Keratinocyte (primary cell): ENCODE results near the gene TTBK1.

Experiments
- EZH2 ChIP-seq: IDR thresholded peaks from one replicate; pipeline ENCODE4 v1.6.1; 2012; ENCODE audit warnings: inconsistent platforms, mild to moderate bottlenecking, low read length, moderate library complexity
- TF ChIP-seq, protein P1 (sequence below), 3 experiments: IDR thresholded peaks in 1 of 3; conservative IDR thresholded peaks in 1 of 3; optimal IDR thresholded peaks in 1 of 3; 2 replicates in 2 of 3; 3 replicates in 1 of 3; pipeline versions ENCODE3 to v1.5.1; 2011; ENCODE audit warnings: low read length in 3 of 3, mild to moderate bottlenecking in 3 of 3, moderate library complexity in 2 of 3, control low read depth in 1 of 3, inconsistent platforms in 1 of 3; ENCODE audit not compliant: insufficient read depth in 2 of 3; ENCODE audit errors: extremely low read depth in 1 of 3

DNA sequence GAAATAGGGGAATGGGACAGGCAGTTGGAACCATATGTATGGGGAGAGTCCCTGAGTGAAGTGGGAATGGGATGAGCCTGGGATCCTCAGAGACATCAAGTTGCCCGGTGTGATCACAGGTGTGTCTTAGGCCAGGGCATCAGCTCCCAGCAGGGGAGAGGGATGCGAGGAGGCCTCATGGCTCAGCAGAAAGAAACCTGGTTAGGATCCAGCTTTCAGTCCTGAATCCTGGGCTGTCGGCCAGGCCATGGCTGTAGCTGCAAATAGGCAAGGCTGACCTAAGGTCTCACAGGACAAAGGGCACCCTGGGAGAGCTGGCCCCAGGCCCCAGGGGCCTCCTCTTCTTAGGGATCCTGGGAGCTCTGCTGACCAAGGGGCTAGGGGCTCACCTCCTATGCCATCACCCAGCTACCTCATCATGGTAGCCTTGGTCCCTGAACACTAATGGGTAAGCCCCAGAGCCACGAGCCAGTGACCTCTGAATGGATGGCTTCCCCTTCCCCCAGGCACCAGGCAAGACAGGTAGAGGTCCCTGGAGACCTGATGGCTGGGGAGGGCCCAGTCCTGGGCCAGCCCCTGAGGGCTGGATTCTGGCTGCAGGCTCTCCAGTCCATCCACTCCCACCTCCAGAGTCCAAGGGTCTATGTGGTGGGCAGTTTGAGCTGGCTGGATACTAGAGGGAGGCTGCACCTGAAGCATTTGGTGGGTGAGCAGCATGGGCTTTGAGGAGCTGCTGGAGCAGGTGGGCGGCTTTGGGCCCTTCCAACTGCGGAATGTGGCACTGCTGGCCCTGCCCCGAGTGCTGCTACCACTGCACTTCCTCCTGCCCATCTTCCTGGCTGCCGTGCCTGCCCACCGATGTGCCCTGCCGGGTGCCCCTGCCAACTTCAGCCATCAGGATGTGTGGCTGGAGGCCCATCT, 54.6 kb downstream of the TTBK1 start, which contains the start of gene SLC22A7:
- TF ChIP-seq, protein P1, sequence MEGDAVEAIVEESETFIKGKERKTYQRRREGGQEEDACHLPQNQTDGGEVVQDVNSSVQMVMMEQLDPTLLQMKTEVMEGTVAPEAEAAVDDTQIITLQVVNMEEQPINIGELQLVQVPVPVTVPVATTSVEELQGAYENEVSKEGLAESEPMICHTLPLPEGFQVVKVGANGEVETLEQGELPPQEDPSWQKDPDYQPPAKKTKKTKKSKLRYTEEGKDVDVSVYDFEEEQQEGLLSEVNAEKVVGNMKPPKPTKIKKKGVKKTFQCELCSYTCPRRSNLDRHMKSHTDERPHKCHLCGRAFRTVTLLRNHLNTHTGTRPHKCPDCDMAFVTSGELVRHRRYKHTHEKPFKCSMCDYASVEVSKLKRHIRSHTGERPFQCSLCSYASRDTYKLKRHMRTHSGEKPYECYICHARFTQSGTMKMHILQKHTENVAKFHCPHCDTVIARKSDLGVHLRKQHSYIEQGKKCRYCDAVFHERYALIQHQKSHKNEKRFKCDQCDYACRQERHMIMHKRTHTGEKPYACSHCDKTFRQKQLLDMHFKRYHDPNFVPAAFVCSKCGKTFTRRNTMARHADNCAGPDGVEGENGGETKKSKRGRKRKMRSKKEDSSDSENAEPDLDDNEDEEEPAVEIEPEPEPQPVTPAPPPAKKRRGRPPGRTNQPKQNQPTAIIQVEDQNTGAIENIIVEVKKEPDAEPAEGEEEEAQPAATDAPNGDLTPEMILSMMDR (optimal IDR thresholded peaks at IDR 0.05 in 1 of 3, IDR thresholded peaks at IDR 0.05 in 1 of 3, conservative IDR thresholded peaks at IDR 0.05 in 1 of 3; ENCODE audit: extremely low read depth in 1 of 3, insufficient read depth in 2 of 3, low read length in 3 of 3), result no peak
- TF ChIP-seq EZH2, result no peak
